HL-60 (cell line): ENCODE results near the gene KMT2E.

Experiments
- DNase-seq, 2 experiments: peaks; one replicate each; pipeline ENCODE4 v3.0.0-alpha.2; 2010 to 2020; ENCODE audit warnings: low read depth in 1 of 2, low spot score in 1 of 2
- H3K27ac ChIP-seq: fragments of 250-450 bp; sonication (Bioruptor Pico); replicated peaks from 2 replicates; pipeline ENCODE4 v1.5.1; 2020; ENCODE audit warnings: mild to moderate bottlenecking, moderate library complexity
- H3K27me3 ChIP-seq: fragments of 250-450 bp; sonication (Bioruptor Pico); 2 replicates; pipeline ENCODE4 v1.5.1; 2021; ENCODE audit warnings: mild to moderate bottlenecking, moderate library complexity; ENCODE audit not compliant: insufficient read depth, poor library complexity, severe bottlenecking
- H3K4me3 ChIP-seq: replicated peaks from 2 replicates; pipeline ENCODE4 v1.5.1; 2011; ENCODE audit warnings: mild to moderate bottlenecking, control low read depth, low read length; ENCODE audit not compliant: insufficient read depth
- GABPA ChIP-seq: IDR thresholded peaks from 2 replicates; pipeline ENCODE4 v1.6.1; 2012; ENCODE audit warnings: low read depth
- POLR2AphosphoS5 ChIP-seq: IDR thresholded peaks from 2 replicates; pipeline ENCODE4 v1.6.1; 2012; ENCODE audit warnings: low read depth
- SPI1 ChIP-seq: IDR thresholded peaks from 2 replicates; pipeline ENCODE4 v1.6.1; 2012; ENCODE audit warnings: low read depth, mild to moderate bottlenecking, borderline replicate concordance
- TF ChIP-seq, protein P1 (sequence below): IDR thresholded peaks from 2 replicates; pipeline ENCODE4 v1.6.1; 2012; ENCODE audit warnings: low read depth; ENCODE audit not compliant: insufficient replicate concordance
- TF ChIP-seq, protein P2 (sequence below): IDR thresholded peaks from one replicate; pipeline ENCODE4 v1.5.1; 2011; ENCODE audit warnings: low read length, control low read depth, inconsistent platforms; ENCODE audit not compliant: insufficient read depth

KMT2E gene

DNA sequence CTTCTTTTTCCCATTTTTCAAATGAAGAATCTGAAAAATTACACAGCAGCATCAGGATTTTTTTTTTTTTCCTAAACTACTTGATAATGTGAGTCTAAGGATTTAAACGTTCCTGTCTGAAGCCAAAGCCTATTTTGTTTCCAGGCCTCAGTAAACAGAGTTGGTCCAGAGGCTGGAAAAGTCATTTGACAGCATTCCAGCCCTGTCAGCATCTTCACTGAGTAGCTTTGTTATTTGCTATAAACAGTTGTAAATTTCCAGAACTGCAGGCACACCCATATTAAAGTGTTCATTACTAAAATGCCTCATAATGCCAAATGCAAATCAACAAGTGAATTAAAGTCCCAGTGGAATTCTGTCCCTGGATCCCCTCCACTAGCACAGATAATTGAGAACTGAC lies 35.5 kb upstream of the KMT2E start:
- TF ChIP-seq, protein P1, sequence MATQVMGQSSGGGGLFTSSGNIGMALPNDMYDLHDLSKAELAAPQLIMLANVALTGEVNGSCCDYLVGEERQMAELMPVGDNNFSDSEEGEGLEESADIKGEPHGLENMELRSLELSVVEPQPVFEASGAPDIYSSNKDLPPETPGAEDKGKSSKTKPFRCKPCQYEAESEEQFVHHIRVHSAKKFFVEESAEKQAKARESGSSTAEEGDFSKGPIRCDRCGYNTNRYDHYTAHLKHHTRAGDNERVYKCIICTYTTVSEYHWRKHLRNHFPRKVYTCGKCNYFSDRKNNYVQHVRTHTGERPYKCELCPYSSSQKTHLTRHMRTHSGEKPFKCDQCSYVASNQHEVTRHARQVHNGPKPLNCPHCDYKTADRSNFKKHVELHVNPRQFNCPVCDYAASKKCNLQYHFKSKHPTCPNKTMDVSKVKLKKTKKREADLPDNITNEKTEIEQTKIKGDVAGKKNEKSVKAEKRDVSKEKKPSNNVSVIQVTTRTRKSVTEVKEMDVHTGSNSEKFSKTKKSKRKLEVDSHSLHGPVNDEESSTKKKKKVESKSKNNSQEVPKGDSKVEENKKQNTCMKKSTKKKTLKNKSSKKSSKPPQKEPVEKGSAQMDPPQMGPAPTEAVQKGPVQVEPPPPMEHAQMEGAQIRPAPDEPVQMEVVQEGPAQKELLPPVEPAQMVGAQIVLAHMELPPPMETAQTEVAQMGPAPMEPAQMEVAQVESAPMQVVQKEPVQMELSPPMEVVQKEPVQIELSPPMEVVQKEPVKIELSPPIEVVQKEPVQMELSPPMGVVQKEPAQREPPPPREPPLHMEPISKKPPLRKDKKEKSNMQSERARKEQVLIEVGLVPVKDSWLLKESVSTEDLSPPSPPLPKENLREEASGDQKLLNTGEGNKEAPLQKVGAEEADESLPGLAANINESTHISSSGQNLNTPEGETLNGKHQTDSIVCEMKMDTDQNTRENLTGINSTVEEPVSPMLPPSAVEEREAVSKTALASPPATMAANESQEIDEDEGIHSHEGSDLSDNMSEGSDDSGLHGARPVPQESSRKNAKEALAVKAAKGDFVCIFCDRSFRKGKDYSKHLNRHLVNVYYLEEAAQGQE, result no peak
- no peaks in the 10 kb centered on the region for H3K27me3 ChIP-seq
- no peak for DNase-seq
- no peak overlapping the region for H3K27ac ChIP-seq
- no peak overlapping the region for H3K4me3 ChIP-seq

DNA sequence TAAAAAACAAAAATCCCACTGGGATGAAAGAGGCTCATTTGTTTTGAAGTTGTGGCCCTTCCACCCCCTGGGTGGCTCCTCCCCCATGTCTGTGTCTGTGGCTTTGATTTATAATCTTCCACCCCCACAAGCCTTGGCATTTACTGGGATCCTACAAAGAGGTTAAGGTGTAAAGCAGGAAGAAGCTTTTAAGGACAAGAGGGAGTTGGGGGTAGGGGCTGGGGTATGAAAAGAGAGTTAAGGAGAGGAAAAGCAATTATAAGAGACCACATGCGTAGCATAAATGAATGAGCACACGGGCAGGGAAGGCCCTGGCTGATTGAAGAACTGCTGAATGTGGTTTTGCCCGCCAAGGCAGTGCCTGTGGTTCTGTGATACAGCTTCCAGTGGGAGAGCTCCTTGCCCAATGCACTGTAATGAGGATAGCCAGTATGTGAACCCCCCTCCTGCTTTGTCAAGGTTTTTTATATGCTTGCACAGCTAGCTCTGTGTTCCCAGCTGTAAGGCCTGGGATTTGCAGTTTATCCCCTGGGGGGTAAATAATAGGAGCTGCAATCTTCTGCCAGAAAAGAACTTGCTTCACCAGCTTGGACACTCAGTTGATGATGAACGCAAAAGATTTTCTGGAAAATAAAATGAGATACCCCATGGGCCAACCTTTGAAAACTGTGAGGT lies 34.7 kb upstream of the KMT2E start:
- TF ChIP-seq POLR2AphosphoS5 (no peak), GABPA (no peak), SPI1 (no peak)
- TF ChIP-seq, protein P1, result no peak
- TF ChIP-seq, protein P2, sequence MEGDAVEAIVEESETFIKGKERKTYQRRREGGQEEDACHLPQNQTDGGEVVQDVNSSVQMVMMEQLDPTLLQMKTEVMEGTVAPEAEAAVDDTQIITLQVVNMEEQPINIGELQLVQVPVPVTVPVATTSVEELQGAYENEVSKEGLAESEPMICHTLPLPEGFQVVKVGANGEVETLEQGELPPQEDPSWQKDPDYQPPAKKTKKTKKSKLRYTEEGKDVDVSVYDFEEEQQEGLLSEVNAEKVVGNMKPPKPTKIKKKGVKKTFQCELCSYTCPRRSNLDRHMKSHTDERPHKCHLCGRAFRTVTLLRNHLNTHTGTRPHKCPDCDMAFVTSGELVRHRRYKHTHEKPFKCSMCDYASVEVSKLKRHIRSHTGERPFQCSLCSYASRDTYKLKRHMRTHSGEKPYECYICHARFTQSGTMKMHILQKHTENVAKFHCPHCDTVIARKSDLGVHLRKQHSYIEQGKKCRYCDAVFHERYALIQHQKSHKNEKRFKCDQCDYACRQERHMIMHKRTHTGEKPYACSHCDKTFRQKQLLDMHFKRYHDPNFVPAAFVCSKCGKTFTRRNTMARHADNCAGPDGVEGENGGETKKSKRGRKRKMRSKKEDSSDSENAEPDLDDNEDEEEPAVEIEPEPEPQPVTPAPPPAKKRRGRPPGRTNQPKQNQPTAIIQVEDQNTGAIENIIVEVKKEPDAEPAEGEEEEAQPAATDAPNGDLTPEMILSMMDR, result no peak
- H3K27ac ChIP-seq, result no peak overlapping the region
- H3K4me3 ChIP-seq, result no peak overlapping the region
- H3K27me3 ChIP-seq, result no peaks in the 10 kb centered on the region
- DNase-seq, result no peak

GRCh38 chr7:104980440-104980839 lies 33.6 kb upstream of the KMT2E start:
- no peak for DNase-seq
- TF ChIP-seq, protein P1, result no peak
- TF ChIP-seq, protein P2, result no peak
- TF ChIP-seq POLR2AphosphoS5, result no peak
- TF ChIP-seq SPI1, result no peak
- no peak for TF ChIP-seq GABPA
- Histone ChIP-seq H3K27me3 (no peaks in the 10 kb centered on the region), H3K27ac (no peak overlapping the region), H3K4me3 (no peak overlapping the region)
